Cerebellar cortex (tissue), 1 donor: ENCODE measurements around the gene EIF4E2.
"Not testable (repeated sequence)": the region's sequence is repeated elsewhere in the genome, so short reads cannot be mapped to it uniquely, and the experiment has no call there.

Source experiments
- DNase-seq: peaks from one replicate; pipeline ENCODE4 v3.0.0-alpha.2; 2015; ENCODE audit warnings: low spot score

Gene EIF4E2

GRCh38 chr2:232569541-232569940, 19.1 kb downstream of the EIF4E2 start:
- DNase-seq, result no peak

GRCh38 chr2:232570481-232570880, 20.0 kb downstream of the EIF4E2 start:
- not testable (repeated sequence) for DNase-seq

GRCh38 chr2:232571026-232571474, 20.6 kb downstream of the EIF4E2 start:
- peak; percentile 22 for DNase-seq

GRCh38 chr2:232573042-232573441, 22.6 kb downstream of the EIF4E2 start:
- no peak for DNase-seq

GRCh38 chr2:232573771-232574435, 23.4 kb downstream of the EIF4E2 start:
- no peak for DNase-seq

GRCh38 chr2:232574674-232575403, 24.4 kb downstream of the EIF4E2 start:
- DNase-seq, result no peak

GRCh38 chr2:232575404-232575746, 24.9 kb downstream of the EIF4E2 start:
- DNase-seq, result no peak

- DNase-seq, result no peak
Observed at GRCh38 chr2:232576995-232577394, 26.5 kb downstream of the EIF4E2 start.

- DNase-seq, result no peak
Observed at GRCh38 chr2:232577841-232578240, 27.4 kb downstream of the EIF4E2 start.

GRCh38 chr2:232578626-232579025, 28.1 kb downstream of the EIF4E2 start:
- DNase-seq, result no peak

- DNase-seq, result no peak
Observed at GRCh38 chr2:232580648-232580981, 30.1 kb downstream of the EIF4E2 start.

- DNase-seq, result no peak
Observed at GRCh38 chr2:232581725-232582124, 31.2 kb downstream of the EIF4E2 start.

GRCh38 chr2:232584238-232584637, 33.7 kb downstream of the EIF4E2 start:
- DNase-seq, result no peak

- no peak for DNase-seq
Observed at GRCh38 chr2:232586943-232587505, 36.5 kb downstream of the EIF4E2 start.

- no peak for DNase-seq
Observed at GRCh38 chr2:232587512-232587911, 37.0 kb downstream of the EIF4E2 start.

- DNase-seq, result no peak
Observed at GRCh38 chr2:232588031-232588430, 37.5 kb downstream of the EIF4E2 start.

GRCh38 chr2:232588680-232589585, 38.4 kb downstream of the EIF4E2 start:
- DNase-seq, result peak; percentile 74

GRCh38 chr2:232592772-232593395, 42.4 kb downstream of the EIF4E2 start:
- DNase-seq, result no peak

GRCh38 chr2:232593982-232594381, 43.5 kb downstream of the EIF4E2 start:
- DNase-seq, result no peak

- DNase-seq, result no peak
Observed at GRCh38 chr2:232597362-232598079, 47.0 kb downstream of the EIF4E2 start.

- no peak for DNase-seq
Observed at GRCh38 chr2:232598293-232598692, 47.8 kb downstream of the EIF4E2 start.
